A172 (cell line): ENCODE measurements around the gene CLEC6A. TPM values are rescaled to one million over a fixed set of nuclear protein-coding genes. Genes with fewer than 3 reads are reported as not detected.
"Not testable (repeated sequence)": the region's sequence is repeated elsewhere in the genome, so short reads cannot be mapped to it uniquely, and the experiment has no call there.

Experiments
- DNase-seq: peaks from one replicate; pipeline ENCODE4 v3.0.0-alpha.2; 2015; ENCODE audit warnings: low spot score
- total RNA-seq: library from RNA; depleted of rRNA; stranded (reverse); fragments of >200 nt; shearing (Covaris generic); gene quantifications from 2 replicates; pipeline ENCODE4 v1.2.3, GENCODE V29; 2014; rRNA removed

The CLEC6A gene
- not detected in 2 replicates for total RNA-seq

DNA sequence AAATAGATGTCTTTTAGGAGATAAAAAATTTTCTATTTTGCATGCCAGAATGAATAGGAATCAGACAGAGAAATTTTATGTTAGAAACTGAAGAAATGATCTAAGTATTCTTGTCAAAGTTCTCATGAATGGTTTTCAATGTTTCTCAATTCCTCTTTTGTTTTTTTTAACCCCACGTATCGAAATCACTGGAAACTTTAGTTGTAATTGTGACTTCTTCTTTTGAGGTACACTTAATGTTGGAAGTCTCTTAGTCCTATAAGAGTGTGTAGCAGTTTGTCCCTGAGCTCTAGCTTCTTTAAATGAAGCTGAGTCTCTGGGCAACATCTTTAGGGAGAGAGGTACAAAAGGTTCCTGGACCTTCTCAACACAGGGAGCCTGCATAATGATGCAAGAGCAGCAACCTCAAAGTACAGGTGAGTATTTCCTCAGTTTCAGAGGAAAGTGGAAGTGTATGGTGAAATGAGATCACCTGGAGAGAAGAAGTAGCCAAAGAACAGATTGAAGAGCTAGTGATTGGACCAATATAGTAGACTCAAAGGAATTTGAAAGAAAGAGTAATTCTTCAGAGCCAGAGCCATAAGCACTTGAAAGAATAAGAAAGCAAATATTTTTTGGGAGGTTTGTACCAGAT lies at the start of gene CLEC6A:
Gene CLEC6A, plus strand, starts transcription at position 236 of the 634 bp plus-strand sequence. Its CDS starts 150 bp downstream, at position 386.
- DNase-seq: no peak

DNA sequence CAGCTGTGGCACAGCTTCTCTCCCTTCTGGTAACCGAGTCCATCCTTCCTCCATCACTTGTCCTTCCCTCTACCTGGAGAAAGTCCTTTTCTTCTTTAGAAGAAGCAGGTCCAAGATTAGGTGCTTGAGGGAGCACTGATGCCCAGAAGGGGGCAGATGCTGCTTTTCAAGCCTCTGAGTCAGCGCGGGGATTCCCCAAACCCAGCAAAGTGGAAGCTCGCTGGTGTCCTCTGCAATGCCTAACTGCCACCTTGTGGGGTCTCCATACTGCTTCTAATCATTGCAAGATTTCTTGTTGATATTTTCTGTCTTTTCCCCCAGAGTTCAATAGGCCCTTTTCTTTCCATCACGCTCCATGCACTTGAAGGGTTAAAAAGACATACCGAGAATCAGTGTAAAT lies 36.2 kb upstream of the CLEC6A start:
- not testable (repeated sequence) for DNase-seq

DNA sequence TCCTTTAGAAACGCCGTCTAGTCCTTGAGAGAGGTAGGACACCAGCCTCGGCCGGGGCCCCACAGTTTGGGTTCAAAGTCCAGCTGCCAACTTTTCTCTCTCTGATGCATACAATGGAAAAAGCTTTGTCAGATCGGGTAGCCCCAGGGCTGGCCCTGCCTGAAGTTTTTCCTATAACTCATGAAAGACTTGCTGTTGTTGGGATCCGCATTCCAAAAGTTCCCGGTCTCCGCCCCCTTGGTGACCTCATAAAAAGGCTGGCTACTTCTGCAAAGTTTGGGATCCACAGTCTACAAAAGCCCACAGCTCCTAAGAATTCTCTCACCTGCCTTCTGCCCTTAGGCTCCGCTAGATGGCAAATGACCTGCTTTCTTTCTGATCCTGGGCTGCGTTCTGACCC lies 35.3 kb upstream of the CLEC6A start:
- DNase-seq: no peak

DNA sequence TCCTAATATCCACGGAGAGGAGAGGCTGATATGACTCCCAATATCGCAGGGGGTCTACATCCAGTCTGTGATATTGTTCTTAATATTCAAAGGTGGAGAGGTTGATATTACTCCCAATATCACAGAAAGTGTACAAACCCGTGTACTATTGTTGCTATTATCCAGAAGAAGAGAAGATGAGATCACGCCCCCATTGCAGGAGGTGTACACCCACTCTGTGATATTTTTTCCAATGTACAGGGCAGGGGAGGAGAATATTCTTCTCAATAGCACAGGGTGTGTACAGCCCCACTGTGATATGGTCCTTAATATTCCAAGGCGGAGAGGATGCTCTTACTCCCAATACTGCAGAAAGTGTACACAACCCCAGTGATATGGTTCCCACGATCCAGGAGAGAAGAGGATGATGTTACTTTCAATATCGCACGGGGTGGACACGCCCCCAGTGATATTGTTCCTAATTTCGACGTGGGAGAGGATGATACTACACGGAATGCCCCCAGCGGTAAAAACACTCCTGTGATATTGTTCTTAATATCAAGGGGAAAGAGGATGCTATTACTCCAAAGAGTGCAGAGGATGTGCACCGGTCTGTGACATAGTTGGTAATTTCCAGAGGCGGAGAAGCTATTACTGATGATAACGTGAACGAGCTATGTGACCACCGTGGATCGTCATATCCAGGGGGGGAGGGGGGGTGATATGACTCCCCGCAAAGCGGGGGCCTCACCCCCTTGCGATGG lies 11.1 kb upstream of the CLEC6A start:
- DNase-seq: not testable (repeated sequence)

DNA sequence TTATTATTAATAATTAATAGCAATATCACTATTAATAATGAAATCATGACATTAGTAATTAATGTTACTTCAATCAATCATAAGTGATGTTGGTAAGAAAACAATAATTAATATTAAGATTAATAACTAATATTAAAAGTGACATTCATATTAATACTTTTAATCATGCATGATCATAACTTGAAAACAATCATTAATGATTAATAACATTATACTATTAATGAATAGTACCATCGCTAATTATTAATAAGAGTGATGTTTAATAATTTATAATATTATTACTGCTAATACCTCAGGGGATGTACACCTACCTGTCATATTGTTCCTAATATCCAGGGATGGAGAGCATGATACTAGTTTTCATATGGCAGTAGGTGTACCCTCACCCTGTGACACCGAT lies 10.0 kb upstream of the CLEC6A start:
- DNase-seq: no peak

DNA sequence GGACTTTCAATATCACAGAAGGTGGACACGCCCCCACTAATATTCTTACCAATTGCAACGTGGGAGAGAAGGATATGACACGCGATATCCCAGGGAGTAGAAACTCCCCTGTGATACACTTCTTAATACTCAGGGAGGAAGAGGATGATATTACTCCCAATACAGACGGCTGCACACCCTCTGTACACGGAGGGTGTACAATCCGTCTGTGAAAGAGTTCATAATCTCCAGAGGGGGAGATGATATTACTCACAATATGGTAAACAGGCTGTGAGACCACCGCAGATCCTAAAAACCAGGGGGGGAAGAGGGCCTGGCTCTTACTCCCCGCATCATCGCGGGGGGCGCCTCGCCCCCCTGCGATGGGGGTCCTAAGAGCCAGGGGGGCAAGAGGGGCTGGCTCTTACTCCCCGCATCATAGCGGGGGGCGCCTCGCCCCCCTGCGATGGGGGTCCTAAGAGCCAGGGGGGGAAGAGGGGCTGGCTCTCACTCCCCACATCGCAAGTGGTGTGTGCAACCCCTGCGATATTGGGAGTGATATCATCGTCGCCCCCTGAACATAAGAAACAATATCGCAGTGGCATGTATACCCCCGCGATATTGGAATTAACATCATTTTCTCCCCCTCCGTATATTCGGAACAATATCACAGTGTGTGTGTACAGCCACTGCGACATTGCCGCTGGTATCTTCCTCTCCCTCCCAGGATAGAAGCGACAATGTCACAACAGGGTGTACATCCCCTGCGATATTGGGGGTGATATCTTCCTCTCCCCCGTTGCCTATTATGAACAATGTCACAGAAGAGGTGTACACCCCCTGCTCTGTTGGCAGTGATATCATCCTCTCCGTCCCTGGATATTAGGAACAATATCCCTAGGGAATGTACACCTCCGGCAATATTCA lies 8.9 kb upstream of the CLEC6A start:
- no peak for DNase-seq

DNA sequence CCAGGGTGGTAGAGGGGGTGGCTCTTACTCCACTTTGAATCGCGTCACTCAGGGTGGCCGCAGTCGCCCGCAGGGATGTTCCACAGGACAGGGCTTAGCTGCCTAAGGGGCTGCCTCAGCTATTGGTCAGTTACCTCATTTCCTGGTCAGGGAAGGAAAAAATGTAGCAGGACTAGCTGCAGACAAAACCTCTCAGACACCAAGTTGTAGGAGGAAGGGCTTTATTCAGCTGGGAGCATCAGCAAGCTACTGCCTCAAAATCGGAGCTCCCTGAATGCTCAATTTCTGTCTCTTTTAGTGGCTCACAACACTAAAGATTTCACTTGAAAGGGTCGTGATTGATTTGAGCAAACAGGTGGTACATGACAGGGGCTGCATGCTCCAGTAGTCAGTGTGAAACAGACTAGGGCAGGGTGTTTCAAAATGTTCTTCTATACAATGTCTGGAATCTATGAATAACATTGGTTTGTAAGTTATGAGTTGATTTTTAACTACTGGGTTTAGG lies 6.4 kb upstream of the CLEC6A start:
- DNase-seq: no peak

DNA sequence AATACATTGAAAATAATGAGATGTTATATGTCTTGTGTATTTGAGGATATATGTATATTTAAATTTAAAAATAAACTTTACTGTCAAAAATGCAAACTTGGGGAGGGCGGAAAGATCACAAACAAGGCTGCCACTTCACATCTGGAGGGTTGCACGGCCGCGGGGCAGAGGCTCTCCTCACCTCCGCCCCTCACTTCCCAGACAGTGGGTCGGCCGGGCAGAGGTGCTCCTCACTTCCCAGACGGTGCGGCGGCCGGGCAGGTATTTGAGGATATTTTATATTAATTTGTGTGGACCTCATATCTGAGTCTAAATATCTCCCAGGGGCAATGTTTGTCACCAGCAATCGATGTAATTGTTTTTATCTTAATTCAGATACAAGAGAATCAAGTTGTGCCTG lies 3.7 kb upstream of the CLEC6A start:
- DNase-seq: no peak

DNA sequence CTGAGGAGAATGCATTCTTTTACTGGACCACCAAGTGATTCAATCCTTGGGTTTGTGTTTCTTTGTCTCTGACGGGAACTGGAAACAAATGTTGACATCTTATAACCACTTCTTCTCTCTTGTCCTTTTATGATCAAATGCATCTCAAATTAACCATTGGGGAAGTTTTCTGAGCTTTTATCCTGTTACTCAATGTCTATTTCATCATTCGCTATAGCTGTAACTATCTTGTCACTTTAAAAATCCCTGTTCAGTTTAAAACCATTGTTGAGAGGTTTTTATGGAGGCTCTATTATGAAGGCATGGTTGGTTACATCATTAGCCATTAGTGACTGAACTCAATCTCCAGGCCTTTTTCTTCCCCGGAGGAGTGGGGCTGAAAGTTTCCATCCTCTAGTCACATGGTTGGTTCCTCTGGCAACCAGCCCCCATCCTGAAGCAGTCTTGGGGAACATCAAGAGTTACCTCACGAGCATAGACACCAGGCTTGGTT lies 2.7 kb upstream of the CLEC6A start:
- DNase-seq: no peak

DNA sequence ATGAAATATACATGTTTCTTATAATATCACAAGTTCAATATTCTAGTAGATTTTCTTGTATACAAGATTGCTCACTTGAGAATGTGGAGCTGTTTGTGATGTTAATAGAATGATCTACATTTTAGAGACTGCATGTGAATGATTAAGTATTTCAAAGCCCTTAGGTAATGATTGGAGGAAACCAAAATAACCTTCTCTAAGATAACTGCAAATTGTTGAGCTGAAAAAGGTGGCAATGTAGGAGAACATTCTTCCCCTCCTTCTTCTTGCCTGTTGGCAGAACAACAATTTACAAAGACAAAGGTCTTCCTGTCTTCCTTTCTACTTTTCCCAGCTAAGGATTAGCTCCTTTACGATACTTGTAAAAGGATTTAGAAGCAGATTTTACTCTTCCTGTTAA lies 2.0 kb upstream of the CLEC6A start:
- no peak for DNase-seq

DNA sequence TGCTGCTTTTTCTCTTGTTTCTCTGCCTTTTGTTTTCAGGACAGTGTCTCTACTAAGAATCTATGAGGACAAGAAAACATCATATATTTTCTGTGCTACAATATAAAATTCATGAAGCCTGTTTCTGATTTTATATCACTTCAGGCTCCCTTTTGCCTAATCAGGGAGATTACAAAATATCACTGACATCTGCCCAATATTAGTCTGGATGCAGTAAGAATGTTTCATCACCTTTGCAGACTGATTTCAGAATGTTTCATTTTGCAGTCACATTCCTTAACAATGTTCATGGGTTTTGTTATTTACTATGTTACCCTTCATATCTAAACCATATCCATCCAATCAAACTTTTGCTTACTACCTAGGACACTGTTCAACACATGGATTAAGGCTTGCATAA lies 491 bp upstream of the CLEC6A start:
- no peak for DNase-seq

DNA sequence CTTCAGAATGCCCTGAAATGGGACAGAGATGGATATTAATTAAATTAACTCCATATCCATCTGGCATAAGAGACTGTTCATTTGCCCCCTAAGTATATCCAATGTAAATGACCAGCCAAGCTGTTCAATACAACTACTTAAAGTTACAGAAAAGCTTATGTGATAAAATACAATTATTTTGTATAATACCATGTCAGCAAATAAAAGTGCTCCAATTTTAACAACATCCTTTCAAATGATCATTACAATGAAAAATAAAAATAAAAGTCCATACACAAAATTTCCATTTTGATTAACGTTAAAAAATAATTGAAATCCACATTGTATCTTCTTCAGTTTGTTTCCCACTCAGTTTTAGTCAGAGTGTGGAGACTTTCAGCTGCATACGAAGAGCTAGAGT lies 5.7 kb downstream of the CLEC6A start:
- no peak for DNase-seq

DNA sequence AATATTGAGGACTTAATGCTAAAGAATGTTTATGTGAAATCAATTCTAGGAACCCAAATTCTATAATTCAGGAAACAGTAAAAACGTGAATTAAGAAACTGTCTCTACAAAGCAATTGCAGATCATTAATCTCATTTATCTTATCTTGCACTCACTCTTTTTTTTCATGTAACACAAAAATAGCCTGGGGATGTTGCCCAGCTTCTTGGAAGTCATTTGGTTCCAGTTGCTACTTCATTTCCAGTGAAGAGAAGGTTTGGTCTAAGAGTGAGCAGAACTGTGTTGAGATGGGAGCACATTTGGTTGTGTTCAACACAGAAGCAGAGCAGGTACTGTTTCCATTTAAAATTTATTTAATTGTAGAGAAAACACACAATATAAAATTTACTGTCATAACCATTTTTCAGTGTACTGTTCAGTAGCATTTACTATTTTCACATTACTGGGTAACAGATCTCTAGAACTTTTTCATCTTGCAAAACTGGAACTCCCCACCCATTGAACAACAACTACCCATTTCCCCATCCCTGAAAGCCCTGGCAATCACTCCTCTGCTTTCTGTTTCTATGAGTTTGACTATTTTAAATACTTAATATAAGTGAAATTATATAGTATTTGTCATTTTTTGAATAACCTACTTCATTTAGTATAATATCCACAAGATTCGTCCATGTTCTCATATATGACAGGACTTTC lies 9.7 kb downstream of the CLEC6A start:
- DNase-seq: no peak

DNA sequence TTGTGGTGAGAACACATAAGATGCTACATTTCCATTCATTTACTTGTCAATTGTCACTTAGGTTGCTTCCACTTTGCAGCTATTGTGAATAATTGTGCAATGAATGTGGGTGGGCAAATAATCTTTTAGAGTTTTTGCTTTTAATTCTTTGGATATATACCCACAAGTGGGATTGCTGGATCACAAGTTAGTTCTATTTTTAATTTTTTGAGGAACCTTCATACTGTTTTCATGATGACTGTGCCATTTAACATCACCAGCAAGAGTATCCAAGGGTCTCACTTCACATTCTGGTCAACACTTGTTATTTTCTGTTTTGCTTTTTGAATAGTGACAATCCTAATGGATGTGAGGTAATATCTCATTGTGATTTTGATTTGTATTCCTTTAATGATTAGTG lies 10.5 kb downstream of the CLEC6A start:
- no peak for DNase-seq

DNA sequence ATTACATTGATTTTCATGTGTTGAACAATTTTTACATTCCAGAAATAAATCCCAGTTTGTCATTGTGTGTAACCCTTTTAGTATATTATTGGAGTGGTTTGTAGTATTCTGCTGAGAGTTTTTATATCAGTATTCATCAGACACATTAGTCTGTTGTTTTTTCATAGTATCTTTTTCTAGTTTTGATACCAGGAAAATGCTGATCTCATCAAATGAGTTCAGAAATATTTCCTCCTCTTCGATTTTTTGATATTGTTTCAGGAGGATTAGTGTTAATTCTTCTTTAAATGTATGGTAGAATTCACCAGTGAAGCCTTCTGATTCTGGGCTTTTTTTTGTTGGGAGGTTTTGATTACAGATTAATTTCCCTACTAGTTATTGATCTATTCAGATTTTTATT lies 15.3 kb downstream of the CLEC6A start:
- no peak for DNase-seq

DNA sequence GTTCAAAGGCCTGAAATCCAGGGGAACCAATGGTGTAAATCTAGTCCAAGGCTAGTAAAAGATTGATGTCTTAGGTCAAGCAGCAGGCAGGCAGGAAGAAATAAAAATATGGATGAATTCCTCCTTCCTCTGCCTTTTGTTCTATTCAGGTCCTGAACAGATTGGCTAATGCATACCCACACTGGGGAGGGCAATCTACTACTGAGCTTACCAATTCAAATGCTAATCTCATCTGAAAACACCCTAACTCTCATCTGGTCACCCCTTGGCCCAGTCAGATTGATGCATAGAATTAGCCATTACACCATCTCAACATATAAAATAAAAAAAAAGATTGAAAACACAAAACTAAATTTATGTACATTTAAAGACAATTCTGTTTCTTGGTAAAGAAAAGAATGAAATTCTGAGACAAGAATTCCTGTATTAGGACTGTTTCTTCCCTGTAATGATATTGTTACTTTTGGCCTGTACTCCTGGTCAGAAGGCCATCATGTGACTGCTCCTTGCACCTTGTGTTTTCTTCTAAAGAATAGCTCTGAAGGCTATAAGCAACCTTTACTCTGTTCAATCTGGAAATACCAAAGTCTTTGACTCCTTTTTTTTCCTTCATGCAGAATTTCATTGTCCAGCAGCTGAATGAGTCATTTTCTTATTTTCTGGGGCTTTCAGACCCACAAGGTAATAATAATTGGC lies 19.9 kb downstream of the CLEC6A start:
- no peak for DNase-seq

DNA sequence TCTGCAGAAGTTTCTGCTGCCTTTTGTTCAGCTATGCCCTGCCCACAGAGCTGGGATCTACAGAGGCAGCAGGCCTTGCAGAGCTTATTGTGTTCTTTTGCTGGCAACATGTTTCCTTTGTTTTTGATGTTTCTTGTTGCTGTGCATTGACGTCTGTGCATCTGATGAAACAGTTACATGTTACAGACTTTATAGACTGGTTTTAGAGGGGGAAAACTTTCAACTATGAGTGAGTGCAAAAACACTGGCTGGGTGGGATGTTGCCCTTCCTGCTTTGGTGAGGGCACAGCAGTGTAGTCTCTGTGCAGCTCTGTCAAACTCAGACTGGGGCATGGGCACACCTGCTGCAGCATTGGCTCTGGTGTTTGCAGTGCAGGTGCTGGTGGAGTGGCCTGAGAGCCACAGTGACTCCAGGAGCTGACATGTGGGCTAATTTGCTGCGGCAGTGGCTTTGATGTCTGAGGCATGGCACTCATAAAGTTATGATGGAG lies 26.9 kb downstream of the CLEC6A start:
- DNase-seq: no peak

DNA sequence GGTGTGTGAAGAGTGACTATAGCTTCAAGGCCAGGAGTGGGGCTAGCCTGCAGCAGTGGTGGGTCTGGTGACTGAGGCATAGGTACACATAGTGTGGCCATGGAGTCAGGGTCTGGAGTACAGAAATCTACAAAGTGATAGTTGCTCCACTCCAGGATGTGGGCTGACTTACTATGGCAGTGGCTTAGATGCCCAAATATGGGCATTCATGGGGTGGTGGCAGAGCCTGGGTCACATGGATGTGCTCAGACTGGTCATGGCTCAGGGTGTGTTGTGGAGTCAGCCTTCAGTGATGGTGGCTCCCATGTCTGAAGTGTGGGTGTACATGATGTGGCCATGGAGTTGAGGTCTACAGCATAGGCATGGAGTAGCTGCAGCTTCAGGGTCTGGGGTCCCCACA lies 27.3 kb downstream of the CLEC6A start:
- no peak for DNase-seq

DNA sequence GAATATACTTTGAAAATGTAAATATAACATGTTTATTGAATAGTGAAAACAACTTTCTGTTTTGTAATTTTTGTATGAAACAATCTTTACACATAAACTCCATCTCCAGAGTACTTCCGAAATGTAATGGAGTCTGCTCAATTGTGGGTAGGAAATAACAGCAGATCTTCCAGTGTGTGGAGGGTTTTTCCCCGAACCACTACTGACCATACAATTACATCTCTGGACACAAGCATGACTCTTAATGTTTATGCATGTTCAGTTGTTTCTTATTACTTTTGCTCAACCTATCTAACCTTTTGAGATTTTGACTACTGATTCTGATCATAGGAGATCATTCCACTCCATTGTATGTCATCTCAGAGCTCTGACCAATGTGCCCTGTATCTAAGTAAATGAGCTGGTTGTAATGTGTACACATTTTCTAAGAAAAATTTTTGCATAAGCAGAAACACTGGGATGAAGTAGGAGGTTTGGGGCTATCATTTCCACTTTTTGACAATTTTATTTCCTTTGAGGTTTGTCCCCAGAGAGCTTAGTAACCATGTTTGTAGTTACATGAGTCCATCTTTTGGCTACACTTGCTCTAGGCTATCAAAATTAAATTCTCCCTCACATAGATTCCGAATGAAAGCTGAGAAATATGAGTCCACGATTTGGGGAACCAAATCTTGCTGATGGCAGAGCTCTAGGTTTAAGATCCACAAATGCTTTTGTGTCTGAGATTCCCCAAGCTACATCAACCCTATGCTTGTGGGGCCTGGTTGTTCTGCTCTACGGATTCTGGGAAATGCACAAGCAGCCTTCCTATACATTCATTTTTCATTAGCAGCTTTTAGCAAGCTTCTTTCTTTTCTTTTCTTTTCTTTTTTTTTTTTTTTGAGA lies 36.1 kb downstream of the CLEC6A start:
- DNase-seq: no peak

DNA sequence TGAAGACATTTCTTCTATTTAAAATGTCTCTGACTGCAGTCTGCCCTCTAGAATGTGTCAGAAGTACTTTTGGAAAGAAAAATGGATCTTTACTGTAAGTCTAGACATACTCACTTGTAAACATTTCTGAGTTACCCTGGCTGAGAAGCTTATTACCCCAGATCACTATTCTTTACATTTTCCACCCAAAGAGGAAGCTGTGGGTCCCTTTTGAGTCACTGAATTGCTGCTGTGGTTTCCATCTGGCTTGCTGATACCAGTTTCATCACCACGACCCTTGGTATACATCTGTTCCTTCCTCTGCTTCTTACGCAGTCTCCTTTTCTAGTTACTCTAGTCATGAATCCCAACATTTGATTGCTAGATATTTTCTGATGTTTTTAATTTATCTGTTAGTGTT lies 37.3 kb downstream of the CLEC6A start:
- no peak for DNase-seq
